PC-9 (cell line): ENCODE results near the gene CARMIL1. TPM values are rescaled to one million over a fixed set of nuclear protein-coding genes. Genes with fewer than 3 reads are reported as not detected.

Experiments used
- BruUV-seq: library from RNA; stranded (reverse); fragments of 400-500 nt; replicated peaks from 2 replicates; lab custom pipeline; 2021; lab: Mats Ljungman, UMichigan
- CTCF ChIA-PET: fragments of 300-600 bp; sonication (Branson Sonifier 250); formaldehyde crosslinking; loops from one replicate; lab custom pipeline; 2022; ENCODE audit warnings: antibody characterized with exemption; lab: Charles Lee
- POLR2A ChIA-PET: fragments of 300-600 bp; sonication (Branson Sonifier 250); formaldehyde crosslinking; loops from one replicate; lab custom pipeline; 2022; ENCODE audit warnings: antibody characterized with exemption; ENCODE audit not compliant: unreplicated experiment; lab: Charles Lee
- DNase-seq, 2 experiments: peaks; one replicate each; pipeline versions ENCODE4 v3.0.0 to v3.0.0-alpha.2; 2015 to 2022; ENCODE audit warnings: mixed read lengths in 1 of 2
- H2AFZ ChIP-seq: fragments of 200-600 bp; sonication (generic); 2 replicates; pipeline ENCODE4 v1.8.1; 2017; ENCODE audit warnings: antibody characterized with exemption
- H3F3A ChIP-seq: fragments of 200-600 bp; sonication (generic); 2 replicates; pipeline ENCODE4 v1.8.1; 2017; ENCODE audit warnings: antibody characterized with exemption, mild to moderate bottlenecking, low read depth; ENCODE audit not compliant: insufficient read depth
- H3K27ac ChIP-seq: fragments of 200-600 bp; sonication (generic); 2 replicates; pipeline ENCODE4 v1.6.1; 2016; ENCODE audit warnings: mixed run types
- H3K27me3 ChIP-seq: fragments of 200-600 bp; sonication (generic); 2 replicates; pipeline ENCODE4 v1.6.1; 2016; ENCODE audit warnings: low read depth, mixed run types; ENCODE audit not compliant: insufficient read depth
- H3K36me3 ChIP-seq: fragments of 200-600 bp; sonication (generic); 2 replicates; pipeline ENCODE4 v1.6.1; 2016; ENCODE audit warnings: low read depth, mixed run types
- H3K4me1 ChIP-seq: fragments of 200-600 bp; sonication (generic); replicated peaks from 2 replicates; pipeline ENCODE4 v1.6.1; 2016; ENCODE audit warnings: mixed run types; ENCODE audit not compliant: insufficient read depth
- H3K4me2 ChIP-seq: fragments of 200-600 bp; sonication (generic); 2 replicates; pipeline ENCODE4 v1.6.1; 2017; ENCODE audit warnings: mixed run types
- H3K4me3 ChIP-seq: fragments of 200-600 bp; sonication (generic); 2 replicates; pipeline ENCODE4 v1.6.1; 2016; ENCODE audit warnings: mixed run types
- H3K79me2 ChIP-seq: fragments of 200-600 bp; sonication (generic); 2 replicates; pipeline ENCODE4 v1.6.1; 2017; ENCODE audit warnings: low read depth, mixed run types
- H3K9me2 ChIP-seq: fragments of 200-600 bp; sonication (generic); 2 replicates; pipeline ENCODE4 v1.8.1; 2017; ENCODE audit warnings: mild to moderate bottlenecking; ENCODE audit not compliant: insufficient read depth
- H3K9me3 ChIP-seq: fragments of 200-600 bp; sonication (generic); 2 replicates; pipeline ENCODE4 v1.8.1; 2016; ENCODE audit warnings: low read depth; ENCODE audit not compliant: insufficient read depth
- H4K20me1 ChIP-seq: fragments of 200-600 bp; sonication (generic); 2 replicates; pipeline ENCODE4 v1.8.1; 2017; ENCODE audit not compliant: insufficient read depth
- CTCF ChIP-seq: fragments of 200-600 bp; sonication (generic); conservative IDR thresholded peaks from 2 replicates; pipeline ENCODE4 v1.6.1; 2017; ENCODE audit warnings: mixed run types, antibody characterized with exemption, mild to moderate bottlenecking, moderate library complexity
- EZH2 ChIP-seq: fragments of 200-600 bp; sonication (generic); IDR thresholded peaks from 2 replicates; pipeline ENCODE4 v1.8.0; 2017; ENCODE audit warnings: antibody characterized with exemption, low read depth
- intact Hi-C: fragments of 100-400 bp; cut with micrococcal nuclease; formaldehyde crosslinking; loops from one replicate; pipeline ENCODE4 v1.10.0; 2022; ENCODE audit not compliant: unreplicated experiment
- total RNA-seq: library from RNA; stranded (reverse); gene quantifications from 2 replicates; pipeline ENCODE4 v1.2.3, GENCODE V29; 2021

Gene CARMIL1
- total RNA-seq, 1 experiment from 2014 or later: 33.1 TPM

GRCh38 chr6:25233226-25233625, 45.9 kb upstream of the CARMIL1 start:
- no peak for DNase-seq
- peaks cover 11% of the 10 kb centered on the region for H3F3A ChIP-seq
- no peak overlapping the region for H2AFZ ChIP-seq
- peaks cover 20% of the 10 kb centered on the region for H3K4me1 ChIP-seq
- ChIA-PET CTCF (no interaction called here), POLR2A (no interaction called here)
- no peak overlapping the region for H3K4me3 ChIP-seq
- H3K79me2 ChIP-seq: no peaks in the 10 kb centered on the region
- H3K4me2 ChIP-seq: no peak overlapping the region
- no peak overlapping the region for H3K27ac ChIP-seq
- no peaks in the 10 kb centered on the region for H3K27me3 ChIP-seq
- H3K36me3 ChIP-seq: no peaks in the 10 kb centered on the region
- no peak for TF ChIP-seq EZH2
- TF ChIP-seq CTCF: no peak
- intact Hi-C loops: no loop called here
- no peaks in the 10 kb centered on the region for H3K9me3 ChIP-seq
- no peaks in the 10 kb centered on the region for H4K20me1 ChIP-seq
- no TSS peak for BruUV-seq
- H3K9me2 ChIP-seq: no peaks in the 10 kb centered on the region

- Histone ChIP-seq H3K27ac (no peak overlapping the region), H3K4me2 (no peak overlapping the region), H3K79me2 (no peaks in the 10 kb centered on the region), H3F3A (no peaks in the 10 kb centered on the region), H3K9me2 (no peaks in the 10 kb centered on the region), H3K9me3 (no peaks in the 10 kb centered on the region), H3K4me3 (no peak overlapping the region), H3K27me3 (no peaks in the 10 kb centered on the region), H2AFZ (no peak overlapping the region), H3K36me3 (no peaks in the 10 kb centered on the region), H4K20me1 (no peaks in the 10 kb centered on the region), H3K4me1 (no peaks in the 10 kb centered on the region)
- DNase-seq: no peak
- no TSS peak for BruUV-seq
- POLR2A ChIA-PET: no interaction called here
- intact Hi-C loops: no loop called here
- CTCF ChIA-PET: no interaction called here
- no peak for TF ChIP-seq EZH2
- TF ChIP-seq CTCF: no peak
Measured at GRCh38 chr6:25237579-25237978, 41.6 kb upstream of the CARMIL1 start.

- H3K27me3 ChIP-seq: no peaks in the 10 kb centered on the region
- ChIA-PET CTCF (no interaction called here), POLR2A (interaction anchor here (0.7 kb wide), 1 partner anchor 248 kb away, joined by 18 read pairs; no protein-coding TSS in a partner anchor)
- intact Hi-C loops: no loop called here
- no peaks in the 10 kb centered on the region for H4K20me1 ChIP-seq
- DNase-seq: no peak
- no peaks in the 10 kb centered on the region for H3K79me2 ChIP-seq
- H3K4me3 ChIP-seq: no peak overlapping the region
- BruUV-seq: no TSS peak
- H3K27ac ChIP-seq: no peak overlapping the region
- H3K4me1 ChIP-seq: no peaks in the 10 kb centered on the region
- no peak overlapping the region for H2AFZ ChIP-seq
- no peaks in the 10 kb centered on the region for H3K9me2 ChIP-seq
- H3K36me3 ChIP-seq: no peaks in the 10 kb centered on the region
- no peaks in the 10 kb centered on the region for H3F3A ChIP-seq
- H3K9me3 ChIP-seq: no peaks in the 10 kb centered on the region
- TF ChIP-seq EZH2 (no peak), CTCF (no peak)
- no peak overlapping the region for H3K4me2 ChIP-seq
Measured at GRCh38 chr6:25239059-25239458, 40.1 kb upstream of the CARMIL1 start.
